H1 (cell line): ENCODE measurements around the gene INAFM2. TPM values are rescaled to one million over a fixed set of nuclear protein-coding genes. Genes with fewer than 3 reads are reported as not detected.

Experiments
- CTCF ChIA-PET: fragments of 300-600 bp; sonication (Branson Sonifier 250); formaldehyde crosslinking; loops from one replicate; lab custom pipeline; 2021; ENCODE audit not compliant: partially characterized antibody; lab: Charles Lee
- POLR2A ChIA-PET: fragments of 300-600 bp; sonication (Branson Sonifier 250); formaldehyde crosslinking; loops from one replicate; lab custom pipeline; 2021; ENCODE audit warnings: inconsistent platforms; ENCODE audit not compliant: partially characterized antibody; lab: Charles Lee
- DNase-seq, 2 experiments: peaks; one replicate each; pipeline versions ENCODE4 v3.0.0 to v3.0.0-alpha.2; 2010 to 2022; ENCODE audit warnings: low spot score in 2 of 2, low read depth in 1 of 2, mixed read lengths in 1 of 2
- FAIRE-seq: peaks from 2 replicates; lab custom pipeline; 2011; peaks lifted over from hg19 to GRCh38; lab: Jason Lieb, UNC
- H2AFZ ChIP-seq: 2 replicates; pipeline ENCODE4 v1.8.1; 2012; ENCODE audit warnings: low read length, inconsistent platforms
- H2AK5ac ChIP-seq: 2 replicates; pipeline ENCODE4 v1.6.1; 2013; ENCODE audit warnings: low read depth, low read length
- H2BK120ac ChIP-seq: replicated peaks from 2 replicates; pipeline ENCODE3; 2013; ENCODE audit warnings: low read depth, low read length, inconsistent platforms
- H2BK12ac ChIP-seq: 2 replicates; pipeline ENCODE4 v1.6.1; 2013; ENCODE audit warnings: low read depth, low read length
- H2BK15ac ChIP-seq: 2 replicates; pipeline ENCODE4 v1.6.1; 2013; ENCODE audit warnings: low read length
- H2BK20ac ChIP-seq: 2 replicates; pipeline ENCODE4 v1.6.1; 2013; ENCODE audit warnings: low read length
- H2BK5ac ChIP-seq: 2 replicates; pipeline ENCODE4 v1.6.1; 2013; ENCODE audit warnings: low read depth, low read length
- H3K14ac ChIP-seq: 2 replicates; pipeline ENCODE4 v1.6.1; 2013; ENCODE audit warnings: inconsistent platforms; ENCODE audit not compliant: insufficient read length
- H3K18ac ChIP-seq: 2 replicates; pipeline ENCODE4 v1.6.1; 2013; ENCODE audit warnings: low read length; ENCODE audit errors: extremely low read depth
- H3K23ac ChIP-seq: 2 replicates; pipeline ENCODE4 v1.6.1; 2013; ENCODE audit warnings: inconsistent platforms; ENCODE audit not compliant: insufficient read length
- H3K23me2 ChIP-seq: 2 replicates; pipeline ENCODE4 v1.6.1; 2013; ENCODE audit warnings: low read depth, low read length
- H3K27ac ChIP-seq: 2 replicates; pipeline ENCODE4 v1.6.1; 2011; ENCODE audit warnings: low read depth, low read length, inconsistent platforms
- H3K27me3 ChIP-seq, 4 experiments: replicated peaks in 1 of 4; 1 replicate in 1 of 4; 2 replicates in 3 of 4; pipeline versions ENCODE4 v1.6.1 to v1.8.1; 2011 to 2013; ENCODE audit warnings: low read length in 3 of 4, mild to moderate bottlenecking in 3 of 4, inconsistent platforms in 2 of 4, mixed read lengths in 2 of 4, moderate library complexity in 1 of 4; ENCODE audit not compliant: control insufficient read depth in 3 of 4, insufficient read depth in 3 of 4; ENCODE audit errors: extremely low read depth in 1 of 4
- H3K36me3 ChIP-seq, 4 experiments: 2 replicates each; pipeline versions ENCODE4 v1.6.1 to v1.8.1; 2011 to 2013; ENCODE audit warnings: mild to moderate bottlenecking in 4 of 4, low read length in 3 of 4, moderate library complexity in 2 of 4, control low read depth in 1 of 4, inconsistent platforms in 1 of 4; ENCODE audit not compliant: insufficient read depth in 4 of 4, control insufficient read depth in 2 of 4
- H3K4ac ChIP-seq: replicated peaks from 2 replicates; pipeline ENCODE3; 2013; ENCODE audit warnings: low read length, low read depth, mixed read lengths, inconsistent platforms; ENCODE audit not compliant: insufficient read length
- H3K4me1 ChIP-seq, 4 experiments: replicated peaks in 1 of 4; 1 replicate in 1 of 4; 2 replicates in 3 of 4; pipeline versions ENCODE4 v1.6.1 to v1.8.1; 2011 to 2013; ENCODE audit warnings: low read length in 3 of 4, inconsistent platforms in 2 of 4, mixed read lengths in 1 of 4; ENCODE audit not compliant: insufficient read depth in 4 of 4, control insufficient read depth in 3 of 4
- H3K4me2 ChIP-seq, 2 experiments: 2 replicates each; pipeline versions ENCODE4 v1.6.1 to v1.8.1; 2011 to 2013; ENCODE audit warnings: low read depth in 2 of 2, low read length in 2 of 2, control low read depth in 1 of 2, inconsistent platforms in 1 of 2, mild to moderate bottlenecking in 1 of 2; ENCODE audit not compliant: insufficient read depth in 1 of 2
- H3K4me3 ChIP-seq, 4 experiments: fragments of 200-600, 300-600 bp in 1 of 4; sonication (generic), shearing (Covaris generic), sonication (Bioruptor Twin) in 1 of 4; 2 replicates each; pipeline versions ENCODE4 v1.5.1 to v1.8.1; 2011 to 2016; ENCODE audit warnings: low read length in 4 of 4, low read depth in 3 of 4, control low read depth in 2 of 4, inconsistent platforms in 2 of 4, mild to moderate bottlenecking in 2 of 4, mixed read lengths in 1 of 4, moderate library complexity in 1 of 4; ENCODE audit not compliant: insufficient read depth in 2 of 4; ENCODE audit errors: extremely low read depth in 1 of 4
- H3K56ac ChIP-seq: replicated peaks from 2 replicates; pipeline ENCODE3; 2013; ENCODE audit warnings: low read depth, mild to moderate bottlenecking, mixed read lengths, low read length, inconsistent platforms; ENCODE audit not compliant: insufficient read length
- H3K79me1 ChIP-seq: 2 replicates; pipeline ENCODE4 v1.6.1; 2013; ENCODE audit warnings: low read depth, low read length, control low read depth
- H3K79me2 ChIP-seq, 2 experiments: 2 replicates each; pipeline versions ENCODE4 v1.6.1 to v1.8.1; 2012 to 2013; ENCODE audit warnings: low read length in 2 of 2, mild to moderate bottlenecking in 2 of 2, inconsistent platforms in 1 of 2; ENCODE audit not compliant: insufficient read depth in 2 of 2, control insufficient read depth in 1 of 2
- H3K9ac ChIP-seq, 4 experiments: replicated peaks in 1 of 4; 1 replicate in 1 of 4; 2 replicates in 3 of 4; pipeline versions ENCODE4 v1.6.1 to v1.8.1; 2011 to 2013; ENCODE audit warnings: low read depth in 3 of 4, low read length in 3 of 4, control low read depth in 2 of 4, mild to moderate bottlenecking in 2 of 4, moderate library complexity in 2 of 4, inconsistent platforms in 1 of 4; ENCODE audit errors: extremely low read depth in 1 of 4
- H3K9me3 ChIP-seq, 2 experiments: 2 replicates each; pipeline versions ENCODE4 v1.6.1 to v1.8.1; 2012 to 2013; ENCODE audit warnings: mild to moderate bottlenecking in 2 of 2, moderate library complexity in 2 of 2, control low read depth in 1 of 2, inconsistent platforms in 1 of 2, low read depth in 1 of 2, low read length in 1 of 2, mixed read lengths in 1 of 2; ENCODE audit not compliant: insufficient read depth in 2 of 2
- H4K20me1 ChIP-seq, 2 experiments: replicated peaks in 1 of 2; 2 replicates each; pipeline versions ENCODE3 to v1.8.1; 2011 to 2013; ENCODE audit warnings: inconsistent platforms in 2 of 2, low read length in 2 of 2, mild to moderate bottlenecking in 1 of 2; ENCODE audit not compliant: insufficient read depth in 2 of 2, control insufficient read depth in 1 of 2
- H4K5ac ChIP-seq: 2 replicates; pipeline ENCODE4 v1.6.1; 2013; ENCODE audit warnings: low read length, low read depth, mixed read lengths, inconsistent platforms; ENCODE audit not compliant: insufficient read length
- H4K8ac ChIP-seq: 2 replicates; pipeline ENCODE4 v1.8.0; 2013; ENCODE audit warnings: mild to moderate bottlenecking, moderate library complexity, low read length, inconsistent platforms; ENCODE audit not compliant: insufficient read depth; ENCODE audit errors: extremely low read depth
- H4K91ac ChIP-seq: replicated peaks from 2 replicates; pipeline ENCODE3; 2013; ENCODE audit warnings: low read length, mixed read lengths, inconsistent platforms; ENCODE audit not compliant: insufficient read length
- BCL11A ChIP-seq, 2 experiments: IDR thresholded peaks; one replicate each; pipeline ENCODE4 v1.6.1; 2011; ENCODE audit warnings: low read depth in 2 of 2, low read length in 2 of 2, mild to moderate bottlenecking in 2 of 2
- CBX5 ChIP-seq: fragments of 300-800, 300-1000 bp; sonication (generic); IDR thresholded peaks from 2 replicates; pipeline ENCODE4 v1.7.1; 2016; ENCODE audit warnings: antibody characterized with exemption, low read length, low read depth
- CTBP2 ChIP-seq: IDR thresholded peaks from 2 replicates; pipeline ENCODE4 v1.7.0; 2011; ENCODE audit warnings: borderline replicate concordance, mild to moderate bottlenecking, moderate library complexity, mixed read lengths, low read length; ENCODE audit not compliant: insufficient read depth, insufficient read length
- FOSL1 ChIP-seq: IDR thresholded peaks from 2 replicates; pipeline ENCODE4 v1.6.1; 2011; ENCODE audit warnings: mild to moderate bottlenecking, low read depth, low read length, moderate library complexity; ENCODE audit not compliant: insufficient read depth
- POLR2A ChIP-seq, 2 experiments: IDR thresholded peaks; 1 replicate in 1 of 2; 2 replicates in 1 of 2; pipeline ENCODE4 v1.6.1; 2011; ENCODE audit warnings: low read depth in 2 of 2, low read length in 2 of 2, mild to moderate bottlenecking in 2 of 2; ENCODE audit errors: control extremely low read depth in 1 of 2
- POU5F1 ChIP-seq: IDR thresholded peaks from 2 replicates; pipeline ENCODE4 v1.6.1; 2011; ENCODE audit warnings: low read depth, mild to moderate bottlenecking, low read length, moderate library complexity
- WGBS, 2 experiments: shearing (Covaris generic) in 1 of 2; methylation state at CpG; one replicate each; pipeline versions ENCODE4 v1.1.6 to v1.1.7; 2013 to 2015; ENCODE audit warnings: low lambda C conversion rate in 2 of 2, mixed read lengths in 2 of 2, inconsistent platforms in 1 of 2, low coverage in 1 of 2, missing lambda C conversion rate in 1 of 2; ENCODE audit not compliant: insufficient replicate concordance in 2 of 2, insufficient coverage in 1 of 2, insufficient read length in 1 of 2; ENCODE audit errors: extremely low coverage in 1 of 2, missing lambda C conversion rate in 1 of 2; 5-methylcytosine and 5-hydroxymethylcytosine counted together
- polyA plus RNA-seq, 7 experiments: library from polyadenylated mRNA; depleted of rRNA in 3 of 7; stranded (reverse) in 5 of 7; unstranded in 2 of 7; fragments of >200 nt in 5 of 7; fragments of 200-250 nt in 2 of 7; gene quantifications; 1 replicate in 5 of 7; 2 replicates in 1 of 7; 4 replicates in 1 of 7; pipeline versions ENCODE4 v1.2.1 to v1.2.3, GENCODE V29; 2011 to 2013; ENCODE audit warnings: missing spikeins in 2 of 7, mixed read lengths in 2 of 7
- total RNA-seq: library from RNA; stranded (reverse); fragmentation: NEBNext Ultra II Directional; extraction: Animal tissue kit (Norgen Biotek cat#: 25700); gene quantifications from 2 replicates; pipeline ENCODE4 v1.2.1, GENCODE V29; 2021
- TF ChIP-seq, protein P1 (sequence below): IDR thresholded peaks from 2 replicates; pipeline ENCODE4 v1.6.1; 2011; ENCODE audit warnings: low read depth, mild to moderate bottlenecking, low read length; ENCODE audit not compliant: insufficient read depth

The INAFM2 gene
- total and polyA plus RNA-seq, 2 of the 8 experiments (the other 6 are each of a cell fraction or from before 2014, with no cell fraction given) = 15.3 to 35.1 TPM

GRCh38 chr15:40348474-40348870, 25.0 kb downstream of the INAFM2 start:
- Histone ChIP-seq H4K5ac (no peak overlapping the region), H3K4ac (no peak overlapping the region), H3K27ac (no peak overlapping the region), H3K36me3 (no peaks in the 10 kb centered on the region), H4K8ac (no peak overlapping the region), H4K20me1 (no peaks in the 10 kb centered on the region), H3K14ac (no peak overlapping the region), H3K79me2 (no peaks in the 10 kb centered on the region), H3K27me3 (0 out of 7 replicates have a peak, but pooled peaks cover 0 to 2% (median 0%) of the 10 kb centered on the region in 4 experiments), H2BK20ac (no peak overlapping the region), H3K9me3 (no peaks in the 10 kb centered on the region), H3K79me1 (no peaks in the 10 kb centered on the region), H2BK15ac (no peak overlapping the region), H2AK5ac (no peak overlapping the region), H2BK120ac (no peak overlapping the region), H4K91ac (no peak overlapping the region), H3K56ac (no peak overlapping the region), H3K4me1 (peaks cover 0 to 10% (median 2%) of the 10 kb centered on the region in 4 experiments; a peak in 4 of 7 replicates), H3K23ac (no peak overlapping the region), H3K9ac (no peak overlapping the region), H3K23me2 (peaks cover 2% of the 10 kb centered on the region; the same call in 1 of the 2 replicates), H3K4me2 (no peak overlapping the region), H2BK12ac (no peak overlapping the region), H2AFZ (no peak overlapping the region), H2BK5ac (no peak overlapping the region), H3K4me3 (no peak overlapping the region), H3K18ac (no peak overlapping the region)
- FAIRE-seq (no peak), DNase-seq (no peak)
- ChIA-PET POLR2A (no interaction called here), CTCF (interaction anchor here (0.6 to 27.4 kb wide), 5 partner anchors 8 to 76 kb away, joined by 3 to 452 read pairs (median 3); partner anchors contain the start of gene CCDC9B)
- WGBS, 2 experiments = 85% methylated on average over 5 of the region's 5 CpGs; no CpG with 5 or more reads in 1 of the 2 experiments
- TF ChIP-seq, protein P1, sequence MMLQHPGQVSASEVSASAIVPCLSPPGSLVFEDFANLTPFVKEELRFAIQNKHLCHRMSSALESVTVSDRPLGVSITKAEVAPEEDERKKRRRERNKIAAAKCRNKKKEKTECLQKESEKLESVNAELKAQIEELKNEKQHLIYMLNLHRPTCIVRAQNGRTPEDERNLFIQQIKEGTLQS = no peak
- TF ChIP-seq POU5F1 = no peak
- TF ChIP-seq CBX5 = no peak
- no peak for TF ChIP-seq BCL11A (IDR thresholded peaks at IDR 0.05; ENCODE audit: low read depth in 2 of 2, low read length in 2 of 2)
- TF ChIP-seq POLR2A (IDR thresholded peaks at IDR 0.05; ENCODE audit: control extremely low read depth in 1 of 2, low read depth in 2 of 2, low read length in 2 of 2) = no peak
- no peak for TF ChIP-seq CTBP2
- TF ChIP-seq FOSL1 = no peak
